Neuronal stem cell (in vitro differentiated cells): Measurements from ENCODE around the gene SSC5D.

Experiments used
- DNase-seq: peaks from one replicate; pipeline ENCODE4 v3.0.0-alpha.2; 2013; ENCODE audit warnings: low spot score
- H2AFZ ChIP-seq: one replicate; pipeline ENCODE4 v1.6.1; 2013; ENCODE audit warnings: mild to moderate bottlenecking, low read length, inconsistent platforms
- H2AK5ac ChIP-seq: 2 replicates; pipeline ENCODE4 v1.6.1; 2013; ENCODE audit warnings: low read depth, mild to moderate bottlenecking, inconsistent platforms, low read length, moderate library complexity, mixed read lengths
- H2BK120ac ChIP-seq: 2 replicates; pipeline ENCODE4 v1.6.1; 2013; ENCODE audit warnings: low read depth, mild to moderate bottlenecking, inconsistent platforms, low read length, moderate library complexity, mixed read lengths
- H2BK12ac ChIP-seq: one replicate; pipeline ENCODE4 v1.6.1; 2013; ENCODE audit warnings: low read length, inconsistent platforms
- H2BK15ac ChIP-seq: 2 replicates; pipeline ENCODE4 v1.6.1; 2013; ENCODE audit warnings: mild to moderate bottlenecking, low read length, inconsistent platforms, mixed read lengths
- H2BK5ac ChIP-seq: one replicate; pipeline ENCODE4 v1.6.1; 2013; ENCODE audit warnings: inconsistent platforms, mild to moderate bottlenecking, low read length, moderate library complexity
- H3K14ac ChIP-seq: one replicate; pipeline ENCODE4 v1.6.1; 2013; ENCODE audit warnings: low read length, inconsistent platforms
- H3K18ac ChIP-seq: 2 replicates; pipeline ENCODE4 v1.6.1; 2013; ENCODE audit warnings: low read length, inconsistent platforms
- H3K23ac ChIP-seq: 2 replicates; pipeline ENCODE4 v1.6.1; 2013; ENCODE audit warnings: low read depth, mild to moderate bottlenecking, mixed read lengths, low read length, inconsistent platforms; ENCODE audit not compliant: poor library complexity
- H3K27ac ChIP-seq: replicated peaks from 3 replicates; pipeline ENCODE4 v1.5.1; 2013; ENCODE audit warnings: low read length, inconsistent platforms
- H3K27me3 ChIP-seq, 3 experiments: 2 replicates each; pipeline ENCODE4 v1.6.1; 2013; ENCODE audit warnings: low read length in 3 of 3, mild to moderate bottlenecking in 2 of 3, inconsistent platforms in 1 of 3, low read depth in 1 of 3, mixed read lengths in 1 of 3, moderate library complexity in 1 of 3; ENCODE audit not compliant: control insufficient read depth in 3 of 3, insufficient read depth in 3 of 3
- H3K36me3 ChIP-seq, 2 donors: replicated peaks in 1 of 2; 2 replicates each; pipeline ENCODE4 v1.6.1; 2013; ENCODE audit warnings: low read length in 2 of 2; ENCODE audit not compliant: control insufficient read depth in 2 of 2, insufficient read depth in 2 of 2
- H3K4ac ChIP-seq: 2 replicates; pipeline ENCODE4 v1.6.1; 2013; ENCODE audit warnings: inconsistent platforms, mild to moderate bottlenecking, low read length, moderate library complexity
- H3K4me1 ChIP-seq, 2 donors: 1 replicate in 1 of 2; 2 replicates in 1 of 2; pipeline ENCODE4 v1.6.1; 2013; ENCODE audit warnings: low read length in 2 of 2, low read depth in 1 of 2; ENCODE audit not compliant: control insufficient read depth in 2 of 2, insufficient read depth in 1 of 2
- H3K4me2 ChIP-seq: one replicate; pipeline ENCODE4 v1.6.1; 2013; ENCODE audit warnings: mild to moderate bottlenecking, low read length, inconsistent platforms; ENCODE audit not compliant: insufficient read depth, poor library complexity, severe bottlenecking
- H3K4me3 ChIP-seq, 2 donors: 2 replicates each; pipeline ENCODE4 v1.5.1; 2013; ENCODE audit warnings: low read length in 2 of 2, mild to moderate bottlenecking in 2 of 2, inconsistent platforms in 1 of 2, moderate library complexity in 1 of 2
- H3K79me1 ChIP-seq: one replicate; pipeline ENCODE4 v1.6.1; 2013; ENCODE audit warnings: low read depth, mild to moderate bottlenecking, inconsistent platforms, low read length, moderate library complexity
- H3K9ac ChIP-seq: one replicate; pipeline ENCODE4 v1.6.1; 2013; ENCODE audit warnings: mild to moderate bottlenecking, low read depth, low read length, inconsistent platforms; ENCODE audit not compliant: poor library complexity
- H3K9me3 ChIP-seq, 2 donors: replicated peaks in 1 of 2; 2 replicates each; pipeline versions ENCODE3 to v1.6.1; 2013; ENCODE audit warnings: low read length in 2 of 2, mild to moderate bottlenecking in 2 of 2, inconsistent platforms in 1 of 2, low read depth in 1 of 2, mixed read lengths in 1 of 2, moderate library complexity in 1 of 2; ENCODE audit not compliant: control insufficient read depth in 2 of 2, insufficient read depth in 1 of 2
- H4K8ac ChIP-seq: one replicate; pipeline ENCODE4 v1.6.1; 2013; ENCODE audit warnings: low read depth, mild to moderate bottlenecking, inconsistent platforms, low read length, moderate library complexity
- H4K91ac ChIP-seq: one replicate; pipeline ENCODE4 v1.6.1; 2013; ENCODE audit warnings: low read length, low read depth, mild to moderate bottlenecking, inconsistent platforms; ENCODE audit not compliant: poor library complexity
- WGBS, 2 donors: extraction: QIAGEN DNeasy Blood & Tissue Kit; methylation state at CpG; one replicate each; pipeline ENCODE4 v1.1.7; 2013; ENCODE audit warnings: missing lambda C conversion rate in 2 of 2, mixed read lengths in 1 of 2; ENCODE audit not compliant: insufficient read length in 2 of 2, insufficient replicate concordance in 1 of 2; ENCODE audit errors: extremely low coverage in 2 of 2; 5-methylcytosine and 5-hydroxymethylcytosine counted together

Gene SSC5D

DNA sequence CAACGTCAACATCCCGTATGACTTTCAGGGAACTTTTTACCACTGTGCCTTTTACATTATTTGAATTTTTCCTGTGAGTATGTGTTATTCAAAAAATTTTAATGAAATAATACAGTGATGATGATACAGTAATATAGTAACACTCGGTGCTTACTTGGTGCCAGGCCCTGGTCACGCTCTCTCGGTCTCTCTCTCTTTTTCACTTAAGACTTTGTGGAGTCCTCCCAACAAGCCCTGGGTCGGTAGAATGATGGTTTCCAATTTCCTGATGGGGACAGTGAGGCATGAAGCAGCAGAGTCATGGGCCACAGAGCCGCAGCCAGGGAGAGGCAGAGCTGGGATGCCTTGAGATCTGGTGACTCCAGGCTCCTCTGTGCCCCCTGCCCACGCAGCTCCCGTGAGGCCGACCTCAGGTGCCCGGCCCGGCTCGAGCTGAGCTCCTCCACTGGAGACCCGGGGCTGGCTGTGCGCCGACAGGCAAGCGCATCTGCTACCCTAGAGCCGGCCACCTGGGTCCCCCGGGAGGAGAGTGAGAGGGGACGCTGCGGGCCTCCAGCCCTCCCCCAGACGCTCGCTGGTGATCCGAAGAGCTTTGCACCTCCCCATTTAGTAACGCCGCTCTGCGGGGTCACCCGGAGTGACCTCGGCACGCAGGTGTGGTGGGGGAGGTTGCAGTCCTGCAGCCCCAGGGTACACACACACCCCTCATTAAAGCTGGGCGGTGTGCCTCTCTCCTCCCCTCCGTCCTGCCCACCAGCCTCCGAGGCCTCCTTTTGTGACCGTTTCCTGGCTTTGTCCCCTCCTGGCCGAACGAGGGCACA, 61.5 kb downstream of the SSC5D start:
- DNase-seq, result peak; percentile 67
- no CpG with 5 or more reads among the region's 36 CpGs for WGBS, 2 donors

DNA sequence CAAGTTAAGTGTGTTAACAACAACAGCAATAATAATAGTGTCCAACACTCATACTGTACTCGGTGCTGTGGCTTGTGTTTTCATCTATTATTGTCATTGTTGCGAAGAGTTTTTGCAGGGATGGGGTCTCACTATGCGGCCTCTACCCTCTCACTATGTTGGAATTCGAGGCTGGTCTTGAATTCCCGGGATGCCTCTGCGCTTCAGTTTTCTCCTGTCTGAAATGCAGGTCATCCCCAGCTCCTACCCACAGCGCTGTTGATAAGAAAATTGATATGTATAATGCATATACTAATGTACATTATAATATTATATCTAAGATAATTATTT, 62.0 kb downstream of the SSC5D start:
- DNase-seq, result peak; percentile 59
- Histone ChIP-seq H3K4ac (no peak overlapping the region), H2AK5ac (no peak overlapping the region), H3K23ac (no peak overlapping the region), H3K9me3 (no peaks in the 10 kb centered on the region), H3K4me3 (peak overlapping the region in 1 of 2 donors; percentile 53), H3K79me1 (peaks cover 2% of the 10 kb centered on the region), H3K4me2 (peak overlapping the region; percentile 90), H3K4me1 (peaks cover 33 to 42% of the 10 kb centered on the region in 2 donors), H2BK120ac (no peak overlapping the region), H3K18ac (peak overlapping the region; percentile 77), H2BK5ac (peak overlapping the region; percentile 88), H4K8ac (no peak overlapping the region), H3K14ac (no peak overlapping the region), H3K27me3 (no peaks in the 10 kb centered on the region), H3K27ac (peak overlapping the region; percentile 98), H3K36me3 (no peaks in the 10 kb centered on the region), H4K91ac (no peak overlapping the region), H3K9ac (no peak overlapping the region), H2AFZ (peak overlapping the region; percentile 94), H2BK12ac (no peak overlapping the region), H2BK15ac (no peak overlapping the region)
- WGBS, 2 donors, result no CpG with 5 or more reads among the region's 7 CpGs

More for the DNA sequence above, 61.5 kb downstream of the SSC5D start:
- peaks cover 34 to 44% of the 10 kb centered on the region in 2 donors for H3K4me1 ChIP-seq
- H4K8ac ChIP-seq, result no peak overlapping the region
- peak overlapping the region; percentile 53 to 68 for H3K4me3 ChIP-seq
- peak overlapping the region; percentile 89 for H3K9ac ChIP-seq
- peak overlapping the region; percentile 51 for H3K23ac ChIP-seq
- peak overlapping the region; percentile 44 for H3K4ac ChIP-seq
- no peaks in the 10 kb centered on the region for H3K9me3 ChIP-seq
- H4K91ac ChIP-seq, result no peak overlapping the region
- H3K18ac ChIP-seq, result peak overlapping the region; percentile 97
- H2BK15ac ChIP-seq, result peak overlapping the region; percentile 84
- no peaks in the 10 kb centered on the region for H3K36me3 ChIP-seq
- peak overlapping the region; percentile 90 for H3K4me2 ChIP-seq
- H2AK5ac ChIP-seq, result peak overlapping the region; percentile 80
- H3K27ac ChIP-seq, result peak overlapping the region; percentile 98
- H3K14ac ChIP-seq, result no peak overlapping the region
- peak overlapping the region; percentile 44 for H2BK120ac ChIP-seq
- H3K79me1 ChIP-seq, result peaks cover 2% of the 10 kb centered on the region
- H2BK12ac ChIP-seq, result no peak overlapping the region
- H2BK5ac ChIP-seq, result peak overlapping the region; percentile 88
- peak overlapping the region; percentile 94 for H2AFZ ChIP-seq
- no peaks in the 10 kb centered on the region for H3K27me3 ChIP-seq

DNA sequence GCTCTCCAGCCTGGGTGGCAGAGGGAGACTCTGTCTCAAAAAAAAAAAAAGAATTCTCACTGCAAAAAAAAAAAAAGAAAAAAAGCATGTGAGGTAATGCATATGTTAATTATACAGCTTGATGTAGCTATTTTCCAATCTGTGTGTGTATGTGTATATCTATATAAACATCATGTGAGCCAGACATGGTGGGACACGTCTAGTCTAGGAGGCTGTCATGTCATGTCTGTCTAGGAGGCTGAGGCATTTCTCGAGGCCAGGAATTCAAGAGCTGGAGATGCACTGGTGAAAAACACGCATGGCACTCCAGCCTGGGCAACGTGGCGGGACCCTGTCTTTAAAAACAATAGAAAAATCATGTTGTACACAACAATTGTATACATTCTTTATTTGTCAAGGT, 64.0 kb downstream of the SSC5D start:
- no peaks in the 10 kb centered on the region for H3K36me3 ChIP-seq
- H3K27me3 ChIP-seq, result no peaks in the 10 kb centered on the region
- H2AK5ac ChIP-seq, result no peak overlapping the region
- H4K8ac ChIP-seq, result no peak overlapping the region
- no peak overlapping the region for H3K18ac ChIP-seq
- no peak overlapping the region for H2BK12ac ChIP-seq
- DNase-seq, result no peak
- H3K9ac ChIP-seq, result no peak overlapping the region
- peak overlapping the region; percentile 68 for H2AFZ ChIP-seq
- no peak overlapping the region for H4K91ac ChIP-seq
- no peak overlapping the region for H3K27ac ChIP-seq
- H3K4me3 ChIP-seq, result no peak overlapping the region
- H2BK120ac ChIP-seq, result no peak overlapping the region
- H3K4ac ChIP-seq, result no peak overlapping the region
- H3K4me1 ChIP-seq, result peaks cover 17 to 26% of the 10 kb centered on the region in 2 donors
- no peak overlapping the region for H2BK15ac ChIP-seq
- H3K23ac ChIP-seq, result no peak overlapping the region
- WGBS, 2 donors, result no CpG with 5 or more reads among the region's 5 CpGs
- no peaks in the 10 kb centered on the region for H3K79me1 ChIP-seq
- H3K9me3 ChIP-seq, result no peaks in the 10 kb centered on the region
- no peak overlapping the region for H3K14ac ChIP-seq
- no peak overlapping the region for H3K4me2 ChIP-seq
- H2BK5ac ChIP-seq, result no peak overlapping the region

DNA sequence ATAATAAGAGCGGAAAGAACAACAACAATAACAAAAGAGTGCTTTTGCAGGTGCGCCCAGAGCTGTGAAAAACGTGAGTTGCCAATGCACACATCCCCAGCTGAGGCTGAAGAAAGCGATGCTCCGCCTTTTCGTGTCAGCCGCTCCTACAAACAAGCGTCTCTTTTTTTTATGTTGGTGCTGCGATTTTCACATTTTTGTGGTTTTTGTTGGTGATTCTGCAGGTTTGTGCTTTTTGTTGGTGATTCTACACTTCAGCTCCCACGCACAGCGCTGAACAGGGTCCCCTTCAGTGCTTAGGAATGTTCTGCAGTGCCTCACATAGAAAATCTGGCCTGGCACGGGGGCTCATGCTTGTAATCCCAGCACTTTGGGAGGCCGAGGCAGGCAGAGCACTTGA, 64.4 kb downstream of the SSC5D start:
- Histone ChIP-seq H4K8ac (no peak overlapping the region), H3K23ac (no peak overlapping the region), H3K27me3 (no peaks in the 10 kb centered on the region), H3K9me3 (no peaks in the 10 kb centered on the region), H2AFZ (peak overlapping the region; percentile 68), H3K36me3 (no peaks in the 10 kb centered on the region), H3K4me2 (no peak overlapping the region), H2BK15ac (no peak overlapping the region), H3K4me3 (no peak overlapping the region), H3K79me1 (no peaks in the 10 kb centered on the region), H4K91ac (no peak overlapping the region), H2BK120ac (no peak overlapping the region), H3K4me1 (peaks cover 17 to 24% of the 10 kb centered on the region in 2 donors), H3K9ac (no peak overlapping the region), H2BK5ac (no peak overlapping the region), H2BK12ac (no peak overlapping the region), H3K27ac (peak overlapping the region; percentile 21), H2AK5ac (no peak overlapping the region), H3K4ac (no peak overlapping the region), H3K14ac (no peak overlapping the region), H3K18ac (peak overlapping the region; percentile 6)
- no peak for DNase-seq
- no CpG with 5 or more reads among the region's 13 CpGs for WGBS, 2 donors
